GM12892 (cell line): Measurements from ENCODE around the gene ASB6.

ENCODE experiments used
- DNase-seq: peaks from one replicate; pipeline ENCODE4 v3.0.0; 2011; ENCODE audit not compliant: insufficient read length
- FAIRE-seq: peaks from 2 replicates; lab custom pipeline; 2011; peaks lifted over from hg19 to GRCh38; lab: Jason Lieb, UNC
- POLR2A ChIP-seq: IDR thresholded peaks from 2 replicates; pipeline ENCODE4 v1.6.1; 2011; ENCODE audit warnings: low read depth, low read length, control low read depth
- POLR2AphosphoS5 ChIP-seq: IDR thresholded peaks from 2 replicates; pipeline ENCODE4 v1.6.1; 2011; ENCODE audit warnings: low read depth, low read length, control low read depth

ASB6 gene

GRCh38 chr9:129585352-129585751 is 56.6 kb downstream of the ASB6 start:
- no peak for TF ChIP-seq POLR2A
- no peak for TF ChIP-seq POLR2AphosphoS5
- FAIRE-seq (no peak), DNase-seq (no peak)
